Uterus (tissue), 4 donors: Measurements from ENCODE around the gene KRT12. TPM values are rescaled to one million over a fixed set of nuclear protein-coding genes. Genes with fewer than 3 reads are reported as not detected.

Experiments
- DNase-seq, 2 donors: peaks; one replicate each; pipeline ENCODE4 v3.0.0-alpha.2; 2019 to 2020
- H3K27ac ChIP-seq, 2 donors: fragments of 200-600 bp; sonication (generic); 1 replicate in 1 of 2; 2 replicates in 1 of 2; pipeline ENCODE4 v1.5.1; 2016 to 2018
- H3K27me3 ChIP-seq, 2 donors: fragments of 200-600 bp; sonication (generic); one replicate each; pipeline ENCODE4 v1.5.1; 2018 to 2019; ENCODE audit warnings: control low read depth in 1 of 2
- H3K36me3 ChIP-seq, 2 donors: fragments of 200-600 bp; sonication (generic); one replicate each; pipeline ENCODE4 v1.5.1; 2019; ENCODE audit warnings: control low read depth in 1 of 2
- H3K4me1 ChIP-seq, 2 donors: fragments of 200-600 bp; sonication (generic); one replicate each; pipeline ENCODE4 v1.5.1; 2018 to 2019; ENCODE audit warnings: control low read depth in 1 of 2
- H3K4me3 ChIP-seq, 2 donors: fragments of 200-600 bp; sonication (generic); 1 replicate in 1 of 2; 2 replicates in 1 of 2; pipeline ENCODE4 v1.5.1; 2018 to 2019; ENCODE audit warnings: mild to moderate bottlenecking in 1 of 2
- H3K9me3 ChIP-seq, 2 donors: fragments of 200-600 bp; sonication (generic); one replicate each; pipeline ENCODE4 v1.5.1; 2019; ENCODE audit warnings: control low read depth in 1 of 2
- POLR2A ChIP-seq, 2 donors: fragments of 450-650 bp; IDR thresholded peaks; one replicate each; pipeline ENCODE4 v1.6.1; 2016; ENCODE audit warnings: antibody characterized with exemption in 2 of 2, mild to moderate bottlenecking in 1 of 2, moderate library complexity in 1 of 2
- intact Hi-C: fragments of 100-400 bp; cut with DNase I; formaldehyde crosslinking; loops from one replicate; pipeline ENCODE4 v1.15.1; 2023; ENCODE audit warnings: low total_unique reads
- total RNA-seq, 4 donors: library from RNA; depleted of rRNA in 3 of 4; stranded (reverse); fragments of >200 nt in 3 of 4; gene quantifications; one replicate each; pipeline versions ENCODE4 v1.1.0 to v1.2.4, GENCODE V29; 2014 to 2023
- TF ChIP-seq, protein P1 (sequence below), 4 experiments: fragments of 200-600 bp in 2 of 4; fragments of 450-650 bp in 2 of 4; sonication (generic) in 2 of 4; IDR thresholded peaks; one replicate each; pipeline ENCODE4 v1.5.1; 2016 to 2019; ENCODE audit warnings: antibody characterized with exemption in 4 of 4, mild to moderate bottlenecking in 2 of 4, moderate library complexity in 1 of 4
- donor health status: DM: yes; HTN: yes; CAD: no.

KRT12 gene
- total RNA-seq, 4 donors from 2014 or later: not detected

DNA sequence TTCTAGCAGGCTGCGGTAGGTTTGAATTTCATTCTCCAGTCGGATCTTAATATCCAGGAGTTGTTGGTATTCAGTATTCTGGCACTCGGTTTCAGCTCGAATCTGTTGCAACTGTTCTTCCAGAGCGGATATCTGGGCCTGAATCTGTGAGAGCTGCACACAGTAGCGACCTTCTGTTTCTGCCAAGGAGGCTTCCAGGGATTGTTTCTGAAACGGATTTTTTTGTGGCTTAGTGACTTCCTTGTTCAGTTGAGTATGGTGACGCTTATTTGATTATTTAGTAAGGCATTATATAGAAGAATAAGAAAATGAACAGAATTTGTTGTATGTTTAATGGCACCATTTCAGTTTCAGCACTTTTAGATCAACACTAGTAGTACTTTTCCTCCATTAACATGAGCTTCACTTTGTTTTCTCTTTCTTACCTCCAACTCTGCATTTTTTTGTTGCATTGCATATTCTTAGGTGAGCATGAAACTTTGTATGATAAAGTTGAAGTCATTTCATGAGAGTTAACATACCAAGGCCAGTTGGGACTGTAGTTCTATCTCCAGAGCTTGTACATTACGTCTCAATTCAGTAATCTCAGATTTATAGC lies 47.4 kb downstream of the KRT12 start:
- H3K27ac ChIP-seq: peak overlapping the region; percentile 78 to 92
- peaks cover 0 to 6% of the 10 kb centered on the region in 2 donors for H3K4me1 ChIP-seq
- no peaks in the 10 kb centered on the region for H3K36me3 ChIP-seq
- H3K9me3 ChIP-seq: no peaks in the 10 kb centered on the region
- peak overlapping the region; percentile 40 to 93 for H3K4me3 ChIP-seq
- TF ChIP-seq, protein P1, sequence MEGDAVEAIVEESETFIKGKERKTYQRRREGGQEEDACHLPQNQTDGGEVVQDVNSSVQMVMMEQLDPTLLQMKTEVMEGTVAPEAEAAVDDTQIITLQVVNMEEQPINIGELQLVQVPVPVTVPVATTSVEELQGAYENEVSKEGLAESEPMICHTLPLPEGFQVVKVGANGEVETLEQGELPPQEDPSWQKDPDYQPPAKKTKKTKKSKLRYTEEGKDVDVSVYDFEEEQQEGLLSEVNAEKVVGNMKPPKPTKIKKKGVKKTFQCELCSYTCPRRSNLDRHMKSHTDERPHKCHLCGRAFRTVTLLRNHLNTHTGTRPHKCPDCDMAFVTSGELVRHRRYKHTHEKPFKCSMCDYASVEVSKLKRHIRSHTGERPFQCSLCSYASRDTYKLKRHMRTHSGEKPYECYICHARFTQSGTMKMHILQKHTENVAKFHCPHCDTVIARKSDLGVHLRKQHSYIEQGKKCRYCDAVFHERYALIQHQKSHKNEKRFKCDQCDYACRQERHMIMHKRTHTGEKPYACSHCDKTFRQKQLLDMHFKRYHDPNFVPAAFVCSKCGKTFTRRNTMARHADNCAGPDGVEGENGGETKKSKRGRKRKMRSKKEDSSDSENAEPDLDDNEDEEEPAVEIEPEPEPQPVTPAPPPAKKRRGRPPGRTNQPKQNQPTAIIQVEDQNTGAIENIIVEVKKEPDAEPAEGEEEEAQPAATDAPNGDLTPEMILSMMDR (IDR thresholded peaks at IDR 0.05): no peak
- no peak for TF ChIP-seq POLR2A (IDR thresholded peaks at IDR 0.05)
- DNase-seq: no peak
- no peaks in the 10 kb centered on the region for H3K27me3 ChIP-seq
- intact Hi-C loops: no loop called here

DNA sequence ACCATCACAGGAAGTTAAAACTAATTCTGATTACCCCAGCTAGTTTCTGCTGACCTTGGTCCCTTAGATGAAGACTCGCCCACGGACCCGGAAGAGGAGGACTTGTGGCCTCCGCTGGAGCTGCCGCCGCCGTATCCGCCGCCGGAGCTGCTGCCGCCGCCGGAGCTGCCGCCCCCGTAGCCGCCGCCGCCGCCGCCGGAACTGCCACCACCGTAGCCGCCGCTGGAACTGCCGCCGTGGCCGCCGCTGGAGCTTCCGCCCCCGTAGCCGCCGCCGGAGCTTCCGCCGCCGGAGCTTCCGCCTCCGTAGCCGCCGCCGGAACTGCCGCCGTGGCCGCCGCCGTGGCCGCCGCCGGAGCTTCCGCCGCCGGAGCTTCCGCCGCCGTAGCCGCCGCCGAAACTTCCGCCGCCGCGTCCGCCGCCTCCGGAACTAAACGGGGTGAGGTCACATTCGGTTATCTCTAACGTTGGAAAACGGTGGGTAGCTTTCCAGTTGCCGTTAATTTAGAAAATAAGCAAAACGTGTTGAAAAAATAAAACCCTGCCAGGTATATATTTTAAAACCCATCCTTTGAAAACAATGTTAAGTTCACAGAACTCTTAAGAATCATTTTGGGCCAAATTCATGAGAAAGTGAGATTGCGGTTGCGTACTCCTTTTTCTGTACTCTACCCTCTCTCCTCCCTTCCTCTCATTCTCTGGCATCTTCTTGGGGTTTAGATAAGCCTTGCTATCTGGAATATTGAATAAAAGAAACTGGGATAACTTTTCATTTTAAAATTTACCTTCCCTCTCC lies 48.1 kb downstream of the KRT12 start:
- no peaks in the 10 kb centered on the region for H3K36me3 ChIP-seq
- H3K27ac ChIP-seq: peak overlapping the region; percentile 78 to 92
- H3K4me1 ChIP-seq: peaks cover 0 to 6% of the 10 kb centered on the region in 2 donors
- H3K27me3 ChIP-seq: no peaks in the 10 kb centered on the region
- no peaks in the 10 kb centered on the region for H3K9me3 ChIP-seq
- H3K4me3 ChIP-seq: peak overlapping the region; percentile 40 to 93
- TF ChIP-seq, protein P1 (IDR thresholded peaks at IDR 0.05): peak in 1 of 4 experiments; percentile 21
- TF ChIP-seq POLR2A (IDR thresholded peaks at IDR 0.05): peak; percentile 52 to 80
- peak; percentile 74 to 86 for DNase-seq
- intact Hi-C loops: no loop called here

DNA sequence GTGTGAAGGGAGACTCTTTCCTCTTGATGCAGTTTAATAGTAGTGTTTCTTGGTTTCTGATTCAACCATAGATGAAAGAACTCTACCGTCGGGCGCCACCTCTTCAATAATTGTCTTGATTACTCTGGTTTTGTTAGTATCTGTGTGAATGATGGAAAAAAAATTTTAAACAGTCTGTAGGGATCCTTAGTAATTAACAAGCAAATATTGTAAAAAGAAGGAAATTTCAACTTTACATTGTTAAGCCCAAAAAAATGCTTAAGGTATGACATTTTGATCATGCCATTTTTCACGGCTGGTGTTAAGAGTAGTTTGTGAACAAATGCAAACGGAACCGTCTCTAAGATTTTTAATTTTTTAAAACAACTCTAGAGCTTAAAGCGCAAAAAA lies 48.7 kb downstream of the KRT12 start:
- no peaks in the 10 kb centered on the region for H3K9me3 ChIP-seq
- intact Hi-C loops: no loop called here

DNA sequence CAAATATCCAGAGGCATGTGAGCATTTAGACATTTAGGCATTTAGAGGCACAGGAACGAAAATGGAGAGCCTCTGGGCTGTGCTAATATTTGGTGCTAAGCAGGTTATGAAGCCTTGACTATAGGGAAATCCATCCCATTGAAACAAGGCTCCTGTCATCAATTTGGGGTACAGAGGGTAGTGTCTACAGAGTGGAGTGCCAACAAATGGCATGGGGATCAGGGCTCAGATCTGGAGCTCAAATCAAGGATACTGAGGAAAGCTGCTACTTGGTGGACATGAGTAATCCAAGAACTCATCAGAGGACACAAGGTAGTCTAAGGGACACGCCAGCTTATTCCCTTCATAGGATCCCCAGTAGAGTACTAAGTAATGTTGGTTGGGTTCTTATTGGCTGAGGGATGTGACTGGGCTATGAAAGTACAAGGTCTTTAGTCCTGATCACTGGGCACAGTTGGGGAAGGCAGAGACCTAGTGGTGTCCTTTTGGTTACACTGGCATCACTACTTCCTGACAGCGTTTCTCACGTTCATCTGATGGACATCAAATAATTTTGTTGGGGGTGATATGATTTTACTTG lies 49.8 kb downstream of the KRT12 start:
- Histone ChIP-seq H3K4me3 (no peak overlapping the region), H3K4me1 (peaks cover 0 to 6% of the 10 kb centered on the region in 2 donors), H3K9me3 (no peaks in the 10 kb centered on the region), H3K27ac (no peak overlapping the region), H3K27me3 (no peaks in the 10 kb centered on the region), H3K36me3 (no peaks in the 10 kb centered on the region)
- no peak for DNase-seq
- intact Hi-C loops: no loop called here
- no peak for TF ChIP-seq POLR2A (IDR thresholded peaks at IDR 0.05)

More for the DNA sequence above, 48.7 kb downstream of the KRT12 start:
- Histone ChIP-seq H3K27ac (peak overlapping the region; percentile 78 to 92), H3K27me3 (no peaks in the 10 kb centered on the region), H3K4me3 (peak overlapping the region; percentile 40 to 93), H3K36me3 (no peaks in the 10 kb centered on the region), H3K4me1 (peaks cover 0 to 6% of the 10 kb centered on the region in 2 donors)
- DNase-seq: no peak
- no peak for TF ChIP-seq POLR2A (IDR thresholded peaks at IDR 0.05)
- TF ChIP-seq, protein P1 (IDR thresholded peaks at IDR 0.05): no peak

DNA sequence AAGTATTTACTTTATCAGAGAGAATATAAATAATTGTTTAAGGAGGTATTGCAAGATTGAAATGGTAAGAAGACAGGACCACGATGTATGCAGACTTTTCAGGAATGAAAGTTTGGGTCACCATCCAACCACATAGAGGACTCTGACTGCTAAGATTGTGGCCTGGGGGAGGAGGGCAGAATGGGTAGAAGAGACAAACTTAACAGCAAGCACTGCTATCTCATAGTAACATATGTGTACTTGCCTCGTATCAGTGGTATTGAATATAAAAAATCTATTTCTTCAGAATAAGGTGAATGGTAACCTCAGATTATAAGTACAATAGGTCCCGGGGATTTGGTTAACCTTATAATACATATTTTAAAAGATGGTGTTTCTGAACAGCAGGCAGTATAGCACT lies 50.5 kb downstream of the KRT12 start:
- no peak for DNase-seq
- Histone ChIP-seq H3K4me1 (peaks cover 0 to 6% of the 10 kb centered on the region in 2 donors), H3K36me3 (no peaks in the 10 kb centered on the region), H3K4me3 (no peak overlapping the region), H3K27ac (no peak overlapping the region), H3K9me3 (no peaks in the 10 kb centered on the region), H3K27me3 (peaks cover 0 to 5% of the 10 kb centered on the region in 2 donors)
- TF ChIP-seq, protein P1 (IDR thresholded peaks at IDR 0.05): no peak
- no peak for TF ChIP-seq POLR2A (IDR thresholded peaks at IDR 0.05)
- intact Hi-C loops: no loop called here
